Stimulated activated CD4-positive, alpha-beta T cell treated with anti-CD3 and anti-CD28 coated beads, TNF-alpha, amount 100 ng/mL, for 1 hour (primary cell): ENCODE results near the gene NUDT9.
"Not testable (repeated sequence)": the region's sequence is repeated elsewhere in the genome, so short reads cannot be mapped to it uniquely, and the experiment has no call there.

Experiments used
- DNase-seq, 3 donors: peaks; one replicate each; pipeline ENCODE4 v3.0.0-alpha.2; 2020; ENCODE audit warnings: low read depth in 3 of 3, low spot score in 1 of 3

NUDT9 gene

DNA sequence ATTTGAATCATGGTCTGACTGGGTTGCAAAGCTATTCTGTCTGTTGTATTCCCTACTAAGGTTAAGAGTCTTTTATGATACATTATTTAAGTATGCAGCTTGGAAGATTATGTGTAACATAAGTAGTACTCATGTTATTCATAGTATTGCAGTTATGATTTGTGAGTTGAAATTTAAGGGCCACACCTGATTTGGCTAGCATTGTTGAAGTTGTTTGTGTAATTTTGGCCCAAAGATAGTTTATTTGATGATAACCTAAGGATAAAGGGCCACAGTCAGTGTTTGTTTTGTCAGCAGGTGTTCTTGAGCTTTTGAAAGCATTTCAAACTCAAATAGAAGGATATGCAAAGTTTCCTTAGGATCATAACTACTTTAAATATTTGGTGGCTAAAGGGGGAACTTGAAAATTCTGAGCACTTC, 38.9 kb downstream of the NUDT9 start:
- no peak for DNase-seq

- DNase-seq, result no peak
Measured at GRCh38 chr4:87462102-87462501, 39.7 kb downstream of the NUDT9 start.

- DNase-seq, result no peak
Measured at GRCh38 chr4:87465739-87466366, 43.5 kb downstream of the NUDT9 start.

DNA sequence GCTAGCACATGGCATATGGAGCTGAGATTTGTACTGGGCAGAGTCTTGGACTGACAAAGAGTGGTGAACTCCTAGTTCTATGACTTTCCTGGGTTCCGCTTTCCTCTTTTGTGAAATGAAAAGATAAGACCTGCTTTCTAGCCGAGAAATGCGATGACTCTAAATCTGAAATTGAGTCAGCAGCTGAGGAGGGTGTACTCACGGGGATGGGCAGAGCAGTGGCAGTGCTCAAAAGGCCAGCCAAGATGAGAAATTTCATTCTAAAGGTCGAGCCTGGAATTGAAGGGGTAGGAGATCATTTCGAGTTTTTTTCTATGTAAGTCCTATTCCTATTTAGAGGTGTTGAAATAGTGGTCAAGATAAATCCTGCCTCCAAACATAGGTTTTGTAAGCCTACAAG, 47.0 kb downstream of the NUDT9 start:
- DNase-seq, result no peak

- DNase-seq, result no peak
Measured at GRCh38 chr4:87476934-87477333, 54.6 kb downstream of the NUDT9 start.

- DNase-seq, result no peak
Measured at GRCh38 chr4:87478732-87479250, 56.4 kb downstream of the NUDT9 start.

DNA sequence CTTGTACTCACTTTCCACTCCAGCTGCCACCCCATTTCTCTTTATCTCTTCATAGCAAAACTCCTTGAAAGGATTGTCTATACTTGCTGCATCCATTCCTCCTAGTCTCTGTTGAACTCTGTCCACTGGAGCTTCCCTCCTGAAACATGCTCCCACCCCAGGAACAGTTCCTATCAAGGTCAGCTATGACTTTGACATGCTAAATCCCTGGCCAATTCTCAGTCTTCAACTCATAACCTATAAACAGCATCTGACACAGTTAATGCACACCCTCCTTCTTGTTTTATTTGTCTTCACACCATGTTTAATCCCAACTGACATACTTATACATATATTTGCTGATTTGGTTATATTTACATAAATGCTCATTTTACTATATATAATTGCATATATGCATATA, 59.0 kb downstream of the NUDT9 start:
- no peak for DNase-seq

GRCh38 chr4:87483247-87483646, 60.9 kb downstream of the NUDT9 start:
- DNase-seq, result not testable (repeated sequence)

GRCh38 chr4:87488666-87489065, 66.3 kb downstream of the NUDT9 start:
- not testable (repeated sequence) for DNase-seq

DNA sequence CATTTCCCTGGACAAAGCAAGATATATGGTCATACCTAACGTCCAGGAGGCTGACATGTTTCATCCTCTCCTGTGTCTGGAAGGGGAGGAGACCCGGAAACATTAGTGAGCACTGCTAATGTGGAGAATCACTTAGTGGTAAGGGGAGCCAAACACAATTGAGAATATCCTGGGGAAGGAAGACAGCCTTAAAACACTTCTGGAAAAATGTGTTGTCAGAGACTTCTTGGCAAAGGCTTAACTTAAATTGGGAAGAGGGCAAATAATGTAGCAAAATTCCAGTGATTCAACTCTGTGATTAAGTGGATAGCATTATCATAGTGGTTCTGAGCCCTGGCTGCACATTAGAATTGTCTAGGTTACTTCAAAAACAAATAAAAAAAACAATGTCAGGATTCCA, 67.3 kb downstream of the NUDT9 start:
- DNase-seq, result no peak

GRCh38 chr4:87490664-87491369, 68.4 kb downstream of the NUDT9 start:
- DNase-seq, result no peak

- DNase-seq, result no peak
Measured at GRCh38 chr4:87491436-87491835, 69.1 kb downstream of the NUDT9 start.

- DNase-seq, result not testable (repeated sequence)
Measured at GRCh38 chr4:87491851-87492250, 69.5 kb downstream of the NUDT9 start.

DNA sequence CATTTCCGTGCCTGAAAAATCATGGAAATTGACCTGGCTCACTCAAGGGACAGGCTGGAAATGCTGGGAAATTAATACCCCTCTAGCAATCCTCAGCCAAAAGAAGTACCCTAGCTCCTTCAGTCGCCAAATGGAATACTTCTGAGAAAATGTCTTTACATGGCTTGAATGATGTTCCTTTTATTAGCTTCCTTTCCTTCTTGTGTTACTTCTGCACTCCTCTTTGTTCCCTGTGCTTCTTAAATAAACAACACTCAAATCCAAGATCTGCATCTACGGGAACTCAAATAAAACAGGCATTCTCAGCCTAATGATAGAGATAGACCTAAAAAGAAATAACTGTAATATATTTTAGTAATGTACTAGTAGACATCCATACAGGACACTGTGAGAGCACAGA, 70.7 kb downstream of the NUDT9 start:
- DNase-seq, result no peak

GRCh38 chr4:87497159-87497558, 74.8 kb downstream of the NUDT9 start:
- DNase-seq, result no peak

- no peak for DNase-seq
Measured at GRCh38 chr4:87497578-87497977, 75.2 kb downstream of the NUDT9 start.

DNA sequence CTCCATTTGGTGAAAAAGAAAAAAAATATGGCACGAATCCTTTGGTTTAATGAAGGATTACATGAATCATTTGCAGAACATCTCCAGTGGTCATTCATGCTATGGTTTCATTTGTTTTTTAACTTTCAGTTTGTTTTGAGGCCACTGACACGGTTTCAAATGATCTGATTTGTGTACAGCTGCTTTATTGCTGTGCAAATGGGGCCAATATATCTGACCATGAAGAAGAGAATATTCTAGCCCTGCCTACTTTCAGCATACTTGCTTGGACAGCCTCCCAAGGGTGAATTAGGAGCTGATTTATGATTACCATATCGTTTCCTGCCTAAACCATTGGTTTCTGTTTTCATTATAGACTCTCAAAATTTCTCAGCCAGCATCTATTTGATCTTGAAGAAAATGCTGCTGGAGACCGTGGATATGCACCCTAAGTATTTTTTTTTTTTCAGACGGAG, 76.1 kb downstream of the NUDT9 start:
- no peak for DNase-seq

- DNase-seq, result no peak
Measured at GRCh38 chr4:87499403-87500091, 77.2 kb downstream of the NUDT9 start.

DNA sequence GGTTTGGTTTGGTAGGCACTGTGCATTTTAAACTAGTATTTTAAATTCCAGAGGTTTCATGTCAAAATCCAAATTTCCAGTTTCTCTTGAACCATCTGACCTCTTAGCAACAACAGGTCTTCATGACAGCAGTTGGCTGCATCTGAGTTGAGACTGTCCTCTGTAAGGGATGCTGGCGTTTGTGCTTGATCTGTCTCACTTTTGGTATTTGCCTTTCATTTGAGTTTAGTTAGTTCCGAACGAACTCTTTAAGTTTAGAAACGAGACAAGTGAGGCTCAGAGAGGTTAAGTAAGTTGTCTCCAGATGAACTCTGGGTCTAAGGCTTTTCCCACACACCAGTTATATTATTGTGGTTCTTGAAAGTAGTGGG, 77.7 kb downstream of the NUDT9 start:
- no peak for DNase-seq

- no peak for DNase-seq
Measured at GRCh38 chr4:87502580-87503238, 80.3 kb downstream of the NUDT9 start.

DNA sequence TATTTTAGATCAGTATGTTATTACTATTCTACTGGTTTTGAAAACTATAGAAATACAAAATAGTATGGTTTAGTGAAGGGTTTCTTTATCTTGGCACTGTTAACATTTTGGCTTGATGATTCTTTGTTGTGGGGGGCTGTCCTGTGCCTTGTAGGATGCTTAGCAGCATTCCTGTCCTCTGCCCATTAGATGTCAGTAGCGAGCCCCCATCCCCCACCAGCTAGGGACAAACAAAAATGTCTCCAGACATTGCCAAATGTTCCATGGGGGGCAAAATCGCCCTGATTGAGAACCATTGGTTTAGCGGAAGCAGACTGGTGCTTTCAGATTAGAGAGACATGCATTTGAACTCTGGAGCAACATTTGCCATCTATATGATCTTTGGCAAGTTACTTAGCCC, 83.5 kb downstream of the NUDT9 start:
- no peak for DNase-seq
